HepG2 (cell line): ENCODE measurements around the gene P3H4. TPM values are rescaled to one million over a fixed set of nuclear protein-coding genes. Genes with fewer than 3 reads are reported as not detected.

ENCODE experiments used
- AGO2 ChIP-seq: fragments of 200-400 bp; formaldehyde crosslinking; optimal IDR thresholded peaks from 2 replicates; pipeline ENCODE3; 2017; ENCODE audit warnings: mild to moderate bottlenecking, low read depth, low read length, moderate library complexity
- EHMT2 ChIP-seq: fragments of 200-600 bp; sonication (generic); IDR thresholded peaks from 2 replicates; pipeline ENCODE4 v1.7.0; 2017; ENCODE audit warnings: antibody characterized with exemption, low read depth, low read length, borderline replicate concordance
- FOXA1 ChIP-seq, 2 experiments: fragments of 450-650 bp in 1 of 2; sonication (generic) in 1 of 2; formaldehyde crosslinking in 1 of 2; IDR thresholded peaks; 2 replicates each; pipeline versions ENCODE4 v1.4.0 to v1.6.1; 2016 to 2020; ENCODE audit warnings: missing genetic modification reagents in 1 of 2
- GABPB1 ChIP-seq: IDR thresholded peaks from 2 replicates; pipeline ENCODE4 v1.6.1; 2016; ENCODE audit warnings: mild to moderate bottlenecking, missing genetic modification reagents, moderate library complexity, missing compliant biosample characterization
- MTF2 ChIP-seq: sonication (generic); formaldehyde crosslinking; IDR thresholded peaks from 2 replicates; pipeline ENCODE4 v1.5.0; 2020; ENCODE audit warnings: missing genetic modification reagents, borderline replicate concordance
- NAIF1 ChIP-seq: sonication (generic); formaldehyde crosslinking; IDR thresholded peaks from 2 replicates; pipeline ENCODE4 v1.5.0; 2020; ENCODE audit warnings: mild to moderate bottlenecking, missing genetic modification reagents, borderline replicate concordance
- RAD21 ChIP-seq: fragments of 450-650 bp; formaldehyde crosslinking; IDR thresholded peaks from 2 replicates; pipeline ENCODE4 v1.5.0; 2020; ENCODE audit warnings: mild to moderate bottlenecking
- RARA ChIP-seq: IDR thresholded peaks from 2 replicates; pipeline ENCODE4 v1.6.1; 2016; ENCODE audit warnings: missing genetic modification reagents, missing compliant biosample characterization
- SNAPC2 ChIP-seq: sonication (generic); formaldehyde crosslinking; IDR thresholded peaks from 2 replicates; pipeline ENCODE4 v1.8.1; 2022; ENCODE audit warnings: mild to moderate bottlenecking, missing genetic modification reagents
- STAG1 ChIP-seq: sonication (generic); formaldehyde crosslinking; IDR thresholded peaks from 2 replicates; pipeline ENCODE4 v1.4.0; 2020; ENCODE audit warnings: missing genetic modification reagents
- TIGD3 ChIP-seq: sonication (generic); formaldehyde crosslinking; IDR thresholded peaks from 2 replicates; pipeline ENCODE4 v1.5.1; 2020; ENCODE audit warnings: mild to moderate bottlenecking, missing genetic modification reagents, borderline replicate concordance
- ZNF225 ChIP-seq: sonication (generic); formaldehyde crosslinking; IDR thresholded peaks from 2 replicates; pipeline ENCODE4 v1.4.0; 2020; ENCODE audit warnings: mild to moderate bottlenecking, missing genetic modification reagents
- ZNF607 ChIP-seq: sonication (generic); formaldehyde crosslinking; IDR thresholded peaks from 2 replicates; pipeline ENCODE4 v1.5.1; 2020; ENCODE audit warnings: missing genetic modification reagents, mild to moderate bottlenecking, borderline replicate concordance
- ZNF672 ChIP-seq: sonication (generic); formaldehyde crosslinking; IDR thresholded peaks from 2 replicates; pipeline ENCODE4 v1.8.1; 2022; ENCODE audit warnings: missing genetic modification reagents
- ZNF747 ChIP-seq: sonication (generic); formaldehyde crosslinking; IDR thresholded peaks from 2 replicates; pipeline ENCODE4 v1.8.1; 2023; ENCODE audit warnings: missing genetic modification reagents, mild to moderate bottlenecking, borderline replicate concordance
- ZNF788 ChIP-seq: sonication (generic); formaldehyde crosslinking; IDR thresholded peaks from 2 replicates; pipeline ENCODE4 v1.5.0; 2020; ENCODE audit warnings: mild to moderate bottlenecking, missing genetic modification reagents, borderline replicate concordance
- ZNF839 ChIP-seq: sonication (generic); formaldehyde crosslinking; IDR thresholded peaks from 2 replicates; pipeline ENCODE4 v1.4.0; 2020; ENCODE audit warnings: missing genetic modification reagents, mild to moderate bottlenecking, borderline replicate concordance
- ZNF883 ChIP-seq: sonication (generic); formaldehyde crosslinking; IDR thresholded peaks from 2 replicates; pipeline ENCODE4 v1.5.1; 2020; ENCODE audit warnings: mild to moderate bottlenecking, missing genetic modification reagents; ENCODE audit errors: not compliant biosample characterization
- polyA plus RNA-seq, 8 experiments: library from polyadenylated mRNA; depleted of rRNA in 3 of 8; stranded (reverse) in 7 of 8; unstranded in 1 of 8; fragments of >200 nt; fragmentation: Illumina TruSeq in 4 of 8; extraction: Trizol in 4 of 8; gene quantifications; 2 replicates each; pipeline versions ENCODE4 v1.2.1 to v1.2.3, GENCODE V29; 2011 to 2016; ENCODE audit warnings: low read depth in 4 of 8, missing spikeins in 1 of 8, mixed read lengths in 1 of 8; ENCODE audit not compliant: insufficient read depth in 1 of 8
- total RNA-seq, 5 experiments: library from RNA; depleted of rRNA; stranded (reverse); fragments of >200 nt; fragmentation: Illumina TruSeq; extraction: Trizol; gene quantifications; 2 replicates each; pipeline ENCODE4 v1.2.3, GENCODE V29; 2016; ENCODE audit warnings: low read depth in 1 of 5
- TF ChIP-seq, protein P1 (sequence below): sonication (generic); formaldehyde crosslinking; IDR thresholded peaks from 2 replicates; pipeline ENCODE4 v1.4.0; 2020; ENCODE audit warnings: missing genetic modification reagents
- TF ChIP-seq, protein P2 (sequence below): sonication (generic); formaldehyde crosslinking; conservative IDR thresholded peaks from 2 replicates; pipeline ENCODE4 v1.8.0; 2022; ENCODE audit warnings: low read depth, missing genetic modification reagents

P3H4 gene
- total and polyA plus RNA-seq, 2 of the 13 experiments (the other 11 are each of a cell fraction or from before 2014, with no cell fraction given): 37.1 to 50.6 TPM

GRCh38 chr17:41777157-41777573 is 34.6 kb downstream of the P3H4 start (continued):
- peak; percentile 4 for TF ChIP-seq ZNF883
- TF ChIP-seq SNAPC2 (CRISPR knock-in tag): no peak
- no peak for TF ChIP-seq NAIF1
- peak; percentile 68 for TF ChIP-seq STAG1 (CRISPR knock-in tag)
- 0 out of 2 replicates have a peak, but pooled peaks have one; percentile 34 for TF ChIP-seq TIGD3 (CRISPR knock-in tag)
- TF ChIP-seq ZNF225: 0 out of 2 replicates have a peak, but pooled peaks have one; percentile 17
- peak; percentile 87 for TF ChIP-seq RAD21 (CRISPR knock-in tag)
- TF ChIP-seq EHMT2: no peak
- TF ChIP-seq, protein P1, sequence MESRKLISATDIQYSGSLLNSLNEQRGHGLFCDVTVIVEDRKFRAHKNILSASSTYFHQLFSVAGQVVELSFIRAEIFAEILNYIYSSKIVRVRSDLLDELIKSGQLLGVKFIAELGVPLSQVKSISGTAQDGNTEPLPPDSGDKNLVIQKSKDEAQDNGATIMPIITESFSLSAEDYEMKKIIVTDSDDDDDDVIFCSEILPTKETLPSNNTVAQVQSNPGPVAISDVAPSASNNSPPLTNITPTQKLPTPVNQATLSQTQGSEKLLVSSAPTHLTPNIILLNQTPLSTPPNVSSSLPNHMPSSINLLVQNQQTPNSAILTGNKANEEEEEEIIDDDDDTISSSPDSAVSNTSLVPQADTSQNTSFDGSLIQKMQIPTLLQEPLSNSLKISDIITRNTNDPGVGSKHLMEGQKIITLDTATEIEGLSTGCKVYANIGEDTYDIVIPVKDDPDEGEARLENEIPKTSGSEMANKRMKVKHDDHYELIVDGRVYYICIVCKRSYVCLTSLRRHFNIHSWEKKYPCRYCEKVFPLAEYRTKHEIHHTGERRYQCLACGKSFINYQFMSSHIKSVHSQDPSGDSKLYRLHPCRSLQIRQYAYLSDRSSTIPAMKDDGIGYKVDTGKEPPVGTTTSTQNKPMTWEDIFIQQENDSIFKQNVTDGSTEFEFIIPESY: peak; percentile 74; the same call in 1 of the 2 replicates
- TF ChIP-seq ZNF839: no peak
- peak; percentile 38; the same call in 1 of the 2 replicates for TF ChIP-seq GABPB1 (CRISPR knock-in tag)
- TF ChIP-seq AGO2: no peak
- TF ChIP-seq ZNF607 (CRISPR knock-in tag): 0 out of 2 replicates have a peak, but pooled peaks have one; percentile 32
- no peak for TF ChIP-seq MTF2 (CRISPR knock-in tag)
- TF ChIP-seq ZNF747 (CRISPR knock-in tag): no peak; the same call in 1 of the 2 replicates
- TF ChIP-seq, protein P2, sequence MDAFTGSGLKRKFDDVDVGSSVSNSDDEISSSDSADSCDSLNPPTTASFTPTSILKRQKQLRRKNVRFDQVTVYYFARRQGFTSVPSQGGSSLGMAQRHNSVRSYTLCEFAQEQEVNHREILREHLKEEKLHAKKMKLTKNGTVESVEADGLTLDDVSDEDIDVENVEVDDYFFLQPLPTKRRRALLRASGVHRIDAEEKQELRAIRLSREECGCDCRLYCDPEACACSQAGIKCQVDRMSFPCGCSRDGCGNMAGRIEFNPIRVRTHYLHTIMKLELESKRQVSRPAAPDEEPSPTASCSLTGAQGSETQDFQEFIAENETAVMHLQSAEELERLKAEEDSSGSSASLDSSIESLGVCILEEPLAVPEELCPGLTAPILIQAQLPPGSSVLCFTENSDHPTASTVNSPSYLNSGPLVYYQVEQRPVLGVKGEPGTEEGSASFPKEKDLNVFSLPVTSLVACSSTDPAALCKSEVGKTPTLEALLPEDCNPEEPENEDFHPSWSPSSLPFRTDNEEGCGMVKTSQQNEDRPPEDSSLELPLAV (CRISPR knock-in tag): no peak
- 0 out of 2 replicates have a peak, but pooled peaks have one; percentile 28 for TF ChIP-seq RARA (CRISPR knock-in tag)
- TF ChIP-seq ZNF672: no peak
- TF ChIP-seq ZNF788 (CRISPR knock-in tag): peak; percentile 33; the same call in 1 of the 2 replicates
- no peak for TF ChIP-seq FOXA1 (IDR thresholded peaks at IDR 0.05)
- TF ChIP-seq FOXA1 (CRISPR knock-in tag; IDR thresholded peaks at IDR 0.05): no peak
